Smooth muscle cell (in vitro differentiated cells): Measurements from ENCODE around the gene ID3. TPM values are rescaled to one million over a fixed set of nuclear protein-coding genes. Genes with fewer than 3 reads are reported as not detected.
A peak's percentile ranks its signal among the peaks of the same experiment; 100 is the strongest.

ENCODE experiments used
- DNase-seq: peaks from one replicate; lab custom pipeline; 2025; ENCODE audit not compliant: unreplicated experiment; lab: John Stamatoyannopoulos, UW
- H2AFZ ChIP-seq: fragments of 200-600 bp; sonication (generic); 2 replicates; pipeline ENCODE4 v1.6.0; 2016; ENCODE audit warnings: antibody characterized with exemption, low read depth, mild to moderate bottlenecking
- H3F3A ChIP-seq: fragments of 200-600 bp; sonication (generic); 2 replicates; pipeline ENCODE4 v1.6.0; 2017; ENCODE audit warnings: antibody characterized with exemption, low read depth
- H3K27ac ChIP-seq: fragments of 200-600 bp; sonication (generic); 2 replicates; pipeline ENCODE4 v1.5.1; 2016; ENCODE audit warnings: low read depth, mild to moderate bottlenecking
- H3K27me3 ChIP-seq: fragments of 200-600 bp; sonication (generic); 2 replicates; pipeline ENCODE4 v1.6.1; 2016; ENCODE audit warnings: low read depth, mild to moderate bottlenecking
- H3K36me3 ChIP-seq: fragments of 200-600 bp; sonication (generic); 2 replicates; pipeline ENCODE4 v1.5.1; 2016; ENCODE audit warnings: low read depth
- H3K4me1 ChIP-seq: fragments of 200-600 bp; sonication (generic); 2 replicates; pipeline ENCODE4 v1.5.1; 2016; ENCODE audit warnings: low read depth
- H3K4me2 ChIP-seq: fragments of 200-600 bp; sonication (generic); 2 replicates; pipeline ENCODE4 v1.6.0; 2016; ENCODE audit warnings: mild to moderate bottlenecking
- H3K4me3 ChIP-seq: fragments of 200-600 bp; sonication (generic); 2 replicates; pipeline ENCODE4 v1.5.1; 2016; ENCODE audit warnings: mild to moderate bottlenecking
- H3K79me2 ChIP-seq: fragments of 200-600 bp; sonication (generic); 2 replicates; pipeline ENCODE4 v1.6.0; 2016; ENCODE audit warnings: low read depth, mild to moderate bottlenecking
- H3K9ac ChIP-seq: fragments of 200-600 bp; sonication (generic); 2 replicates; pipeline ENCODE4 v1.6.0; 2016; ENCODE audit warnings: low read depth
- H3K9me3 ChIP-seq: fragments of 200-600 bp; sonication (generic); replicated peaks from 2 replicates; pipeline ENCODE4 v1.5.1; 2016; ENCODE audit warnings: low read depth
- H4K20me1 ChIP-seq: fragments of 200-600 bp; sonication (generic); 2 replicates; pipeline ENCODE4 v1.6.0; 2016; ENCODE audit warnings: low read depth
- WGBS: methylation state at CpG from one replicate; pipeline ENCODE4 v1.1.7; 2016; ENCODE audit warnings: low lambda C conversion rate; 5-methylcytosine and 5-hydroxymethylcytosine counted together
- polyA plus RNA-seq: library from polyadenylated mRNA; unstranded; fragments of >200 nt; fragmentation: Nextera tagmentation; extraction: Ambion mirVana; gene quantifications from 2 replicates; pipeline ENCODE4 v1.2.1, GENCODE V29; 2016
- total RNA-seq: library from RNA; depleted of rRNA; stranded (reverse); fragments of >200 nt; gene quantifications from 2 replicates; pipeline ENCODE4 v1.2.3, GENCODE V29; 2014
- TF ChIP-seq, protein P1 (sequence below): fragments of 200-600 bp; sonication (generic); IDR thresholded peaks from 2 replicates; pipeline ENCODE4 v1.5.1; 2017; ENCODE audit warnings: borderline replicate concordance, mild to moderate bottlenecking, antibody characterized with exemption; ENCODE audit not compliant: insufficient read depth, poor library complexity, severe bottlenecking

The ID3 gene
- total and polyA plus RNA-seq, 2 experiments from 2014 or later, result 752 to 929 TPM

GRCh38 chr1:23597635-23598388 is 38.5 kb upstream of the ID3 start:
- no peak overlapping the region for H3K27ac ChIP-seq
- no peak overlapping the region for H3K9ac ChIP-seq
- no peaks in the 10 kb centered on the region for H3K9me3 ChIP-seq
- TF ChIP-seq, protein P1, sequence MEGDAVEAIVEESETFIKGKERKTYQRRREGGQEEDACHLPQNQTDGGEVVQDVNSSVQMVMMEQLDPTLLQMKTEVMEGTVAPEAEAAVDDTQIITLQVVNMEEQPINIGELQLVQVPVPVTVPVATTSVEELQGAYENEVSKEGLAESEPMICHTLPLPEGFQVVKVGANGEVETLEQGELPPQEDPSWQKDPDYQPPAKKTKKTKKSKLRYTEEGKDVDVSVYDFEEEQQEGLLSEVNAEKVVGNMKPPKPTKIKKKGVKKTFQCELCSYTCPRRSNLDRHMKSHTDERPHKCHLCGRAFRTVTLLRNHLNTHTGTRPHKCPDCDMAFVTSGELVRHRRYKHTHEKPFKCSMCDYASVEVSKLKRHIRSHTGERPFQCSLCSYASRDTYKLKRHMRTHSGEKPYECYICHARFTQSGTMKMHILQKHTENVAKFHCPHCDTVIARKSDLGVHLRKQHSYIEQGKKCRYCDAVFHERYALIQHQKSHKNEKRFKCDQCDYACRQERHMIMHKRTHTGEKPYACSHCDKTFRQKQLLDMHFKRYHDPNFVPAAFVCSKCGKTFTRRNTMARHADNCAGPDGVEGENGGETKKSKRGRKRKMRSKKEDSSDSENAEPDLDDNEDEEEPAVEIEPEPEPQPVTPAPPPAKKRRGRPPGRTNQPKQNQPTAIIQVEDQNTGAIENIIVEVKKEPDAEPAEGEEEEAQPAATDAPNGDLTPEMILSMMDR, result no peak
- no peak overlapping the region for H3K4me2 ChIP-seq
- peak overlapping the region; percentile 9 for H2AFZ ChIP-seq
- no peaks in the 10 kb centered on the region for H3K36me3 ChIP-seq
- peaks cover 20% of the 10 kb centered on the region for H3K4me1 ChIP-seq
- WGBS, result 25% methylated on average over 4 of the region's 4 CpGs
- no peaks in the 10 kb centered on the region for H3K79me2 ChIP-seq
- no peaks in the 10 kb centered on the region for H3K27me3 ChIP-seq
- DNase-seq, result no peak
- no peak overlapping the region for H3K4me3 ChIP-seq
- peaks cover 10% of the 10 kb centered on the region for H3F3A ChIP-seq
- H4K20me1 ChIP-seq, result no peaks in the 10 kb centered on the region

DNA sequence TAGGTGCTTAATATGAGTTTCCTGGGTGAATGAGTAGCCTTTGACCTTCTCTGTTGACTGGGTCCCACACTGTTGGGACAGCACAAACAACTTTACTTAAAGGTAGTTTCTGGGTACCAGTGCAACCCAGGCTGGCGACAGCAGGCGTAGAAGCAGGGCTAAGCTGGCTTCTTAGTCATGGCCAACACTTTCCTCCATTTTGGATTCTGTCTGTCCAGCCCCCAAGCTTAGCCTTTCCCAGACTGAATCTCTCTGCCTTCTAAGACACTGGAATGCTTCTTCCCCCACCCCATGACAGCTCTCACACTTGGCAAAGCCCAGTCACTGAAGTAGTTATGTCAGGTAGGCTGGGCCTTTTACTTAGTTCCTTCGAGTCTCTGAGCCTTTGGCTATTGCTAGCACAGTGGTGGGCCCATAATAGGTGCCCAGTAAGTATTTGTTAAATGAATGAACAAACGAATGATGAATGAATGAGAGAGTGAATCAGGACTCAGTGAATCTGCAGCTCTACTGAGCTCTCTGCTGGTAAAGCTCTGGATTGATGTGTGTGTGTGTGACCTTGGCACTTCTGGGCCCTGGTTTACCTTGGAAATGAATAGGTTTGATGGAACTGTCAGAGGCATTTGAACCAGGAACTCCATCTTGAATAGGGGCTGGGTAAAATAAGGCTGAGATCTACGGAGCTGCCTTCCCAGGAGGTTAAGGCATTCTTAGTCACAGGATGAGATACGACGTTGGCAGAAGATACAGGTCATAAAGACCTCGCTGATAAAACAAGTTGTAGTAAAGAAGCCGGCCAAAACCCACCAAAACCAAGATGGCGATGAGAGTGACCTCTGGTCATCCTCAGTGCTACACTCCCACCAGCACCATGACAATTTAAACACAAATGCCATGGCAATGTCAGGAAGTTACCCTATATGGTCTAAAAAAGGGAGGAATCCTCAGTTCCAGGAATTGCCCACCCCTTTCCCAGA is 37.4 kb upstream of the ID3 start:
- Histone ChIP-seq H3K27ac (no peak overlapping the region), H3K4me2 (no peak overlapping the region), H3K9me3 (no peaks in the 10 kb centered on the region), H3K4me1 (peaks cover 25% of the 10 kb centered on the region), H3K27me3 (no peaks in the 10 kb centered on the region), H2AFZ (no peak overlapping the region), H3K36me3 (no peaks in the 10 kb centered on the region), H3K4me3 (no peak overlapping the region), H4K20me1 (no peaks in the 10 kb centered on the region), H3K9ac (no peak overlapping the region), H3F3A (peaks cover 17% of the 10 kb centered on the region), H3K79me2 (no peaks in the 10 kb centered on the region)
- no peak for DNase-seq
- TF ChIP-seq, protein P1, result no peak
- WGBS, result 61% methylated on average over 10 of the region's 10 CpGs

- TF ChIP-seq, protein P1, result no peak
- Histone ChIP-seq H3K27ac (no peak overlapping the region), H2AFZ (no peak overlapping the region), H3K4me3 (no peak overlapping the region), H3K27me3 (no peaks in the 10 kb centered on the region), H3K36me3 (no peaks in the 10 kb centered on the region), H3K9me3 (no peaks in the 10 kb centered on the region), H3K9ac (no peak overlapping the region), H4K20me1 (no peaks in the 10 kb centered on the region), H3F3A (peaks cover 32% of the 10 kb centered on the region), H3K4me1 (peaks cover 27% of the 10 kb centered on the region), H3K4me2 (no peak overlapping the region), H3K79me2 (no peaks in the 10 kb centered on the region)
- 75% methylated on average over 7 of the region's 7 CpGs for WGBS
- DNase-seq, result no peak
These were observed 35.6 kb upstream of the ID3 start for GRCh38 chr1:23594927-23595353.
